Right lobe of liver (tissue), 6 donors: ENCODE measurements around the gene COG3. TPM values are rescaled to one million over a fixed set of nuclear protein-coding genes. Genes with fewer than 3 reads are reported as not detected.

Experiments used
- ATAC-seq, 4 donors: fragments of 200-7000 bp; cut with Tn5 transposase; one replicate each; pipeline ENCODE4 v1.9.1; 2020; ENCODE audit warnings: mild to moderate bottlenecking in 4 of 4, moderate library complexity in 4 of 4
- DNase-seq, 3 donors: peaks; one replicate each; pipeline ENCODE4 v3.0.0-alpha.2; 2020
- H3K27ac ChIP-seq, 3 donors: fragments of 200-600 bp; one replicate each; pipeline ENCODE4 v1.8.0; 2022
- H3K27me3 ChIP-seq, 2 donors: fragments of 200-600 bp; one replicate each; pipeline ENCODE4 v1.8.0; 2022
- H3K36me3 ChIP-seq, 4 donors: fragments of 200-600 bp; sonication (generic) in 1 of 4; one replicate each; pipeline versions ENCODE4 v1.5.1 to v1.8.0; 2017 to 2022; ENCODE audit warnings: control low read depth in 1 of 4
- H3K4me1 ChIP-seq, 4 donors: fragments of 200-600 bp; sonication (generic) in 1 of 4; one replicate each; pipeline versions ENCODE4 v1.5.1 to v1.8.0; 2017 to 2022; ENCODE audit warnings: control low read depth in 1 of 4
- H3K4me3 ChIP-seq, 3 donors: fragments of 200-600 bp; one replicate each; pipeline ENCODE4 v1.8.0; 2022
- H3K9me3 ChIP-seq, 4 donors: fragments of 200-600 bp; sonication (generic) in 1 of 4; one replicate each; pipeline versions ENCODE4 v1.5.1 to v1.8.0; 2017 to 2022; ENCODE audit warnings: control low read depth in 1 of 4
- CTCF ChIP-seq, 4 donors: fragments of 200-600 bp in 3 of 4; fragments of 450-650 bp in 1 of 4; IDR thresholded peaks; one replicate each; pipeline versions ENCODE4 v1.5.1 to v1.8.0; 2016 to 2022; ENCODE audit warnings: antibody characterized with exemption in 4 of 4, mild to moderate bottlenecking in 2 of 4
- POLR2A ChIP-seq: fragments of 450-650 bp; IDR thresholded peaks from one replicate; pipeline ENCODE4 v1.6.1; 2017; ENCODE audit warnings: antibody characterized with exemption, mild to moderate bottlenecking
- WGBS: methylation state at CpG from one replicate; pipeline ENCODE4 v1.1.6; 2018; ENCODE audit warnings: low coverage, low lambda C conversion rate; ENCODE audit not compliant: insufficient coverage; ENCODE audit errors: missing lambda C conversion rate; 5-methylcytosine and 5-hydroxymethylcytosine counted together
- intact Hi-C, 2 donors: fragments of 100-400 bp; cut with DNase I; formaldehyde crosslinking; loops; one replicate each; pipeline versions ENCODE4 v1.11.2 to v1.14.1; 2022
- total RNA-seq, 6 experiments: library from RNA; depleted of rRNA in 2 of 6; stranded (reverse); fragments of >200 nt in 2 of 6; fragmentation: NEBNext Ultra II Directional in 3 of 6; extraction: Animal tissue kit (Norgen Biotek cat#: 25700) in 3 of 6; gene quantifications; one replicate each; pipeline versions ENCODE4 v1.1.0 to v1.2.4, GENCODE V29; 2016 to 2023
- donor health status: DM: no; HTN: yes; CAD: no.
- donor health status: DM: no; HTN: no; CAD: no.
- donor health status: DM: no; HTN: no; CAD: no.
- donor health status: DM: no; HTN: yes; CAD: no.
- donor health status: DM: no; HTN: yes; CAD: no.

COG3 gene
- total RNA-seq, 6 experiments from 2014 or later: 18.9 to 66.3 (median 36.8) TPM

GRCh38 chr13:45473627-45474026, 8.9 kb downstream of the COG3 start:
- Histone ChIP-seq H3K9me3 (no peaks in the 10 kb centered on the region), H3K27ac (no peak overlapping the region), H3K4me1 (peaks cover 0 to 15% (median 4%) of the 10 kb centered on the region in 4 donors), H3K36me3 (peaks cover 0 to 1% (median 0%) of the 10 kb centered on the region in 4 donors), H3K27me3 (no peaks in the 10 kb centered on the region), H3K4me3 (no peak overlapping the region)
- WGBS: 48% methylated on average over 2 of the region's 2 CpGs
- TF ChIP-seq CTCF (IDR thresholded peaks at IDR 0.05) (peak in 3 of 4 donors; percentile 10 to 27 (median 26)), POLR2A (no peak)
- DNase-seq: no peak
- ATAC-seq: peak; percentile 56 to 63 (median 60)
- intact Hi-C loops: no loop called here

- Histone ChIP-seq H3K36me3 (peaks cover 0 to 13% (median 4%) of the 10 kb centered on the region in 4 donors), H3K9me3 (no peaks in the 10 kb centered on the region), H3K4me1 (peaks cover 0 to 11% (median 2%) of the 10 kb centered on the region in 4 donors), H3K4me3 (no peak overlapping the region), H3K27ac (no peak overlapping the region), H3K27me3 (no peaks in the 10 kb centered on the region)
- no peak for ATAC-seq
- WGBS: 97% methylated on average over 2 of the region's 3 CpGs
- intact Hi-C loops: no loop called here
- TF ChIP-seq CTCF (IDR thresholded peaks at IDR 0.05): no peak
- no peak for TF ChIP-seq POLR2A
- no peak for DNase-seq
These were observed 10.1 kb downstream of the COG3 start for GRCh38 chr13:45474584-45475454.

DNA sequence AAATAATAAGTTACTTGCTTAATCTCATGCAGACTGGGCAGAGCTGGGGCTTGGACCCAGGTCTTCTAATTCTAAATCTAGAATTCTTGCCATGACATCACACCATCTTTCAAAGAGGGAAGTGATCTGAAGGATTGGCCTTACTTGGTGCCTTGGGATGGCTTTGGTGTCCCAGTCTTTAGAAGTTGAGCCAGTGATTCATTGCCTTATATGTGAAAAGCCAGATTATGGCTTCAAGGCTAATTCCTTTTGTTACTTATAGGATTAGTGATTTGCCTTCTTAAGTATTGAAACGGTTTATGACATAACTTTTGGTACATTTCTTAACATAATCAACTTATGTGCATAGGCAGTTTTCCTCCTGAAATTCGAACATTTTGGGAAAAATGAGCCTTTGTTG, 14.9 kb downstream of the COG3 start:
- no peaks in the 10 kb centered on the region for H3K9me3 ChIP-seq
- intact Hi-C loops: no loop called here
- no peak for TF ChIP-seq CTCF (IDR thresholded peaks at IDR 0.05)
- no peaks in the 10 kb centered on the region for H3K27me3 ChIP-seq
- peaks cover 0 to 54% (median 26%) of the 10 kb centered on the region in 4 donors for H3K36me3 ChIP-seq
- H3K4me3 ChIP-seq: no peak overlapping the region
- peaks cover 0 to 4% (median 0%) of the 10 kb centered on the region in 4 donors for H3K4me1 ChIP-seq
- no peak overlapping the region for H3K27ac ChIP-seq
- ATAC-seq: no peak
- no peak for DNase-seq
- 77% methylated on average over 2 of the region's 2 CpGs for WGBS

DNA sequence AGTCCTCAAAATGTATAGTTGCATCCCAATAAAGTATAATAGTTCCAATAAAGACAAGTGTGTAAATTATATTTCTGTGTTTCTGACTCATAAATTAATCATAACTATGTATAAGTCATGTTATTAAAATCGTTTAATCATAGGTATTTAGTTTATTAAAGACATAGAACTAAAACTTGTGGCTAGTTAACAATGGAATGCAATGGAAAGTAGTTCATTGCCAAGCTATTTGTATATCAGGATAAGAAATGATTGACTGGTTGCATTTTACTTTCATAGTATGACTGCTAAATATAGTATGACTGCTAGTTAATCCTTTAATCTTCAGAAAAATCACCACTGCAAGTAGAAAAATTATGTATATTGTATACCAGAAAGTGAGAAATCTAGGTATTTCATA, 16.9 kb downstream of the COG3 start:
- Histone ChIP-seq H3K27me3 (no peaks in the 10 kb centered on the region), H3K9me3 (no peaks in the 10 kb centered on the region), H3K4me3 (no peak overlapping the region), H3K4me1 (no peaks in the 10 kb centered on the region), H3K36me3 (peaks cover 0 to 59% (median 29%) of the 10 kb centered on the region in 4 donors), H3K27ac (no peak overlapping the region)
- ATAC-seq: no peak
- TF ChIP-seq POLR2A: no peak
- TF ChIP-seq CTCF (IDR thresholded peaks at IDR 0.05): no peak
- WGBS: 84% methylated on average over 1 of the region's 1 CpG
- no peak for DNase-seq
- intact Hi-C loops: no loop called here
